Erythroblast (primary cell): ENCODE results near the gene PCDHGA4.

Experiments
- GATA1 ChIP-seq: IDR thresholded peaks from 2 replicates; pipeline ENCODE4 v1.6.1; 2011; ENCODE audit warnings: low read depth, mild to moderate bottlenecking, control low read depth, low read length, moderate library complexity
- POLR2A ChIP-seq: IDR thresholded peaks from 2 replicates; pipeline ENCODE4 v1.6.1; 2011; ENCODE audit warnings: mild to moderate bottlenecking, low read length

- TF ChIP-seq POLR2A (no peak), GATA1 (no peak)
Measured at GRCh38 chr5:141389153-141390042, 34.6 kb downstream of the PCDHGA4 start.
